SK-N-SH treated with all-trans-retinoic acid at 6 μM for 48 hours (cell line): ENCODE measurements around the gene INO80C.
"Not testable (repeated sequence)": the region's sequence is repeated elsewhere in the genome, so short reads cannot be mapped to it uniquely, and the experiment has no call there.

ENCODE experiments used
- ATAC-seq: fragments of 200-7000 bp; cut with Tn5 transposase; 3 replicates; pipeline ENCODE4 v1.9.1; 2020; ENCODE audit warnings: mild to moderate bottlenecking, moderate library complexity
- ARNTL ChIP-seq: fragments of 450-650 bp; formaldehyde crosslinking; IDR thresholded peaks from 2 replicates; pipeline ENCODE4 v1.5.0; 2020; ENCODE audit warnings: low read depth, mild to moderate bottlenecking, moderate library complexity, borderline replicate concordance
- BACH2 ChIP-seq: fragments of 250-450 bp; sonication (Bioruptor Pico); IDR thresholded peaks from 2 replicates; pipeline ENCODE4 v1.9.0; 2021; ENCODE audit warnings: mild to moderate bottlenecking, borderline replicate concordance
- CREB5 ChIP-seq: fragments of 250-450 bp; sonication (Bioruptor Pico); IDR thresholded peaks from 2 replicates; pipeline ENCODE4 v1.5.1; 2020; ENCODE audit warnings: low read depth, mild to moderate bottlenecking, moderate library complexity
- CSDC2 ChIP-seq: fragments of 250-450 bp; sonication (Bioruptor Pico); IDR thresholded peaks from 2 replicates; pipeline ENCODE4 v1.5.0; 2020; ENCODE audit warnings: mild to moderate bottlenecking, moderate library complexity
- CSRNP3 ChIP-seq: fragments of 250-450 bp; sonication (Bioruptor Pico); IDR thresholded peaks from 2 replicates; pipeline ENCODE4 v1.5.1; 2021; ENCODE audit warnings: mild to moderate bottlenecking, moderate library complexity
- ESRRG ChIP-seq: fragments of 250-450 bp; sonication (Bioruptor Pico); IDR thresholded peaks from 2 replicates; pipeline ENCODE4 v1.6.1; 2021; ENCODE audit warnings: mild to moderate bottlenecking
- GLIS3 ChIP-seq: fragments of 250-450 bp; sonication (Bioruptor Pico); IDR thresholded peaks from 2 replicates; pipeline ENCODE4 v1.5.0; 2020; ENCODE audit warnings: mild to moderate bottlenecking, moderate library complexity
- ISL1 ChIP-seq: fragments of 250-450 bp; sonication (Bioruptor Pico); IDR thresholded peaks from 2 replicates; pipeline ENCODE4 v2.1.2; 2022; ENCODE audit warnings: mild to moderate bottlenecking, moderate library complexity
- OSR1 ChIP-seq: fragments of 250-450 bp; sonication (Bioruptor Pico); IDR thresholded peaks from 2 replicates; pipeline ENCODE4 v1.8.0; 2022; ENCODE audit warnings: moderate library complexity, mild to moderate bottlenecking, inconsistent platforms
- PATZ1 ChIP-seq: fragments of 250-450 bp; sonication (Bioruptor Pico); IDR thresholded peaks from 2 replicates; pipeline ENCODE4 v1.8.0; 2020; ENCODE audit warnings: mild to moderate bottlenecking, moderate library complexity, borderline replicate concordance
- POU6F1 ChIP-seq: fragments of 250-450 bp; sonication (Bioruptor Pico); IDR thresholded peaks from 2 replicates; pipeline ENCODE4 v1.8.0; 2021; ENCODE audit warnings: low read depth, mild to moderate bottlenecking, moderate library complexity, borderline replicate concordance
- RARB ChIP-seq: fragments of 250-450 bp; sonication (Bioruptor Pico); IDR thresholded peaks from 2 replicates; pipeline ENCODE4 v1.8.0; 2021; ENCODE audit warnings: mild to moderate bottlenecking, moderate library complexity
- SNAI2 ChIP-seq: fragments of 250-450 bp; sonication (Bioruptor Pico); IDR thresholded peaks from 2 replicates; pipeline ENCODE4 v1.5.0; 2020; ENCODE audit warnings: mild to moderate bottlenecking, moderate library complexity
- TCF4 ChIP-seq: fragments of 250-450 bp; sonication (Bioruptor Pico); IDR thresholded peaks from 2 replicates; pipeline ENCODE4 v1.8.0; 2021; ENCODE audit warnings: mild to moderate bottlenecking, moderate library complexity, borderline replicate concordance
- TOX ChIP-seq: fragments of 250-450 bp; sonication (Bioruptor Pico); IDR thresholded peaks from 2 replicates; pipeline ENCODE4 v1.8.0; 2021; ENCODE audit warnings: mild to moderate bottlenecking, moderate library complexity, borderline replicate concordance
- TSHZ2 ChIP-seq: fragments of 250-450 bp; sonication (Bioruptor Pico); IDR thresholded peaks from 2 replicates; pipeline ENCODE4 v1.5.0; 2020; ENCODE audit warnings: mild to moderate bottlenecking, moderate library complexity
- ZC3H10 ChIP-seq: fragments of 250-450 bp; sonication (Bioruptor Pico); IDR thresholded peaks from 2 replicates; pipeline ENCODE4 v1.5.1; 2021; ENCODE audit warnings: mild to moderate bottlenecking, moderate library complexity
- ZFP3 ChIP-seq: fragments of 250-450 bp; sonication (Bioruptor Pico); IDR thresholded peaks from 2 replicates; pipeline ENCODE4 v1.5.0; 2020; ENCODE audit warnings: mild to moderate bottlenecking, moderate library complexity
- ZFP30 ChIP-seq: fragments of 450-650 bp; formaldehyde crosslinking; IDR thresholded peaks from 2 replicates; pipeline ENCODE4 v1.5.0; 2022; ENCODE audit warnings: mild to moderate bottlenecking, moderate library complexity
- ZNF565 ChIP-seq: fragments of 450-650 bp; formaldehyde crosslinking; conservative IDR thresholded peaks from 2 replicates; pipeline ENCODE4 v1.5.0; 2020; ENCODE audit warnings: low read depth, mild to moderate bottlenecking, moderate library complexity
- ZNF8 ChIP-seq: fragments of 450-650 bp; formaldehyde crosslinking; IDR thresholded peaks from 2 replicates; pipeline ENCODE4 v1.5.0; 2020; ENCODE audit warnings: mild to moderate bottlenecking, moderate library complexity

The INO80C gene

GRCh38 chr18:35455926-35456763 is 41.6 kb downstream of the INO80C start:
- TF ChIP-seq ZC3H10 (CRISPR knock-in tag): no peak
- TF ChIP-seq ISL1 (CRISPR knock-in tag): no peak
- TF ChIP-seq ZFP3 (CRISPR knock-in tag): no peak
- TF ChIP-seq ARNTL (CRISPR knock-in tag): no peak
- TF ChIP-seq ESRRG (CRISPR knock-in tag): no peak
- TF ChIP-seq RARB (CRISPR knock-in tag): no peak
- TF ChIP-seq OSR1 (CRISPR knock-in tag): no peak
- TF ChIP-seq SNAI2 (CRISPR knock-in tag): no peak
- no peak for TF ChIP-seq ZNF565
- no peak for TF ChIP-seq CREB5 (CRISPR knock-in tag)
- no peak for TF ChIP-seq TOX (CRISPR knock-in tag)
- no peak for TF ChIP-seq ZNF8 (CRISPR knock-in tag)
- TF ChIP-seq GLIS3: no peak
- no peak for TF ChIP-seq CSDC2 (CRISPR knock-in tag)
- TF ChIP-seq TCF4 (CRISPR knock-in tag): no peak
- ATAC-seq: no peak

- TF ChIP-seq TSHZ2 (CRISPR knock-in tag): no peak
- no peak for TF ChIP-seq POU6F1 (CRISPR knock-in tag)
- no peak for TF ChIP-seq CSDC2 (CRISPR knock-in tag)
- TF ChIP-seq TCF4 (CRISPR knock-in tag): no peak
- TF ChIP-seq ARNTL (CRISPR knock-in tag): no peak
- TF ChIP-seq CSRNP3: no peak
- no peak for TF ChIP-seq OSR1 (CRISPR knock-in tag)
- TF ChIP-seq ZC3H10 (CRISPR knock-in tag): no peak
- no peak for TF ChIP-seq RARB (CRISPR knock-in tag)
- no peak for TF ChIP-seq CREB5 (CRISPR knock-in tag)
- no peak for TF ChIP-seq ZFP30 (CRISPR knock-in tag)
- no peak for TF ChIP-seq ISL1 (CRISPR knock-in tag)
- ATAC-seq: no peak
Measured at GRCh38 chr18:35454803-35455202, 43.0 kb downstream of the INO80C start.

- ATAC-seq: not testable (repeated sequence)
Measured at GRCh38 chr18:35453065-35453464, 44.7 kb downstream of the INO80C start.

GRCh38 chr18:35451916-35452315 is 45.8 kb downstream of the INO80C start:
- ATAC-seq: no peak
- no peak for TF ChIP-seq ESRRG (CRISPR knock-in tag)
- no peak for TF ChIP-seq ZC3H10 (CRISPR knock-in tag)
- TF ChIP-seq PATZ1 (CRISPR knock-in tag): no peak
- TF ChIP-seq ZNF8 (CRISPR knock-in tag): no peak
- no peak for TF ChIP-seq ZFP30 (CRISPR knock-in tag)
- TF ChIP-seq BACH2 (CRISPR knock-in tag): no peak
- TF ChIP-seq CREB5 (CRISPR knock-in tag): no peak
